ENCODE data around the gene NAT14.
"Not testable (repeated sequence)": the region's sequence is repeated elsewhere in the genome, so short reads cannot be mapped to it uniquely, and the experiment has no call there.

The NAT14 gene

GRCh38 chr19:55486971-55487923, 2.3 kb downstream of the NAT14 start:
- peak; percentile 89 for DNase-seq (ENCODE audit: low read depth)

GRCh38 chr19:55487924-55488687, 3.1 kb downstream of the NAT14 start, which contains the start of gene SSC5D:
Gene SSC5D (plus strand): TSS chr19:55488436. CDS start chr19:55488590, 154 bp downstream.
- no peak for DNase-seq (ENCODE audit: low read depth)

- no peak for DNase-seq (ENCODE audit: low read depth)
These were observed 4.2 kb downstream of the NAT14 start for GRCh38 chr19:55488986-55489710.

GRCh38 chr19:55489711-55490477, 4.9 kb downstream of the NAT14 start:
- no peak for DNase-seq (ENCODE audit: low read depth)

- DNase-seq (ENCODE audit: low read depth), result no peak
These were observed 5.8 kb downstream of the NAT14 start for GRCh38 chr19:55490478-55491432.

GRCh38 chr19:55491546-55492360, 6.8 kb downstream of the NAT14 start:
- no peak for DNase-seq (ENCODE audit: low read depth)

- no peak for DNase-seq (ENCODE audit: low read depth)
These were observed 7.5 kb downstream of the NAT14 start for GRCh38 chr19:55492362-55492944.

- no peak for DNase-seq (ENCODE audit: low read depth)
These were observed 8.2 kb downstream of the NAT14 start for GRCh38 chr19:55493052-55493644.

- DNase-seq (ENCODE audit: low read depth), result no peak
These were observed 8.7 kb downstream of the NAT14 start for GRCh38 chr19:55493645-55494171.

- no peak for DNase-seq (ENCODE audit: low read depth)
These were observed 9.3 kb downstream of the NAT14 start for GRCh38 chr19:55494172-55494761.

- no peak for DNase-seq (ENCODE audit: low read depth)
These were observed 10.8 kb downstream of the NAT14 start for GRCh38 chr19:55495646-55496349.

GRCh38 chr19:55496820-55497219, 11.8 kb downstream of the NAT14 start:
- DNase-seq (ENCODE audit: low read depth), result not testable (repeated sequence)

GRCh38 chr19:55497763-55498162, 12.8 kb downstream of the NAT14 start:
- DNase-seq (ENCODE audit: low read depth), result no peak

GRCh38 chr19:55498246-55498840, 13.4 kb downstream of the NAT14 start:
- no peak for DNase-seq (ENCODE audit: low read depth)

- DNase-seq (ENCODE audit: low read depth), result no peak
These were observed 15.5 kb downstream of the NAT14 start for GRCh38 chr19:55500368-55500952.

GRCh38 chr19:55502197-55502952, 17.4 kb downstream of the NAT14 start:
- no peak for DNase-seq (ENCODE audit: low read depth)

Data from GM04503 (cell line).